Uterus (tissue), 2 donors: Measurements from ENCODE around the gene BAZ2A.

Experiments used
- POLR2A ChIP-seq, 2 donors: fragments of 450-650 bp; IDR thresholded peaks; one replicate each; pipeline ENCODE4 v1.6.1; 2016; ENCODE audit warnings: antibody characterized with exemption in 2 of 2, mild to moderate bottlenecking in 1 of 2, moderate library complexity in 1 of 2
- TF ChIP-seq, protein P1 (sequence below), 4 experiments: fragments of 200-600 bp in 2 of 4; fragments of 450-650 bp in 2 of 4; sonication (generic) in 2 of 4; IDR thresholded peaks; one replicate each; pipeline ENCODE4 v1.5.1; 2016 to 2019; ENCODE audit warnings: antibody characterized with exemption in 4 of 4, mild to moderate bottlenecking in 2 of 4, moderate library complexity in 1 of 4

DNA sequence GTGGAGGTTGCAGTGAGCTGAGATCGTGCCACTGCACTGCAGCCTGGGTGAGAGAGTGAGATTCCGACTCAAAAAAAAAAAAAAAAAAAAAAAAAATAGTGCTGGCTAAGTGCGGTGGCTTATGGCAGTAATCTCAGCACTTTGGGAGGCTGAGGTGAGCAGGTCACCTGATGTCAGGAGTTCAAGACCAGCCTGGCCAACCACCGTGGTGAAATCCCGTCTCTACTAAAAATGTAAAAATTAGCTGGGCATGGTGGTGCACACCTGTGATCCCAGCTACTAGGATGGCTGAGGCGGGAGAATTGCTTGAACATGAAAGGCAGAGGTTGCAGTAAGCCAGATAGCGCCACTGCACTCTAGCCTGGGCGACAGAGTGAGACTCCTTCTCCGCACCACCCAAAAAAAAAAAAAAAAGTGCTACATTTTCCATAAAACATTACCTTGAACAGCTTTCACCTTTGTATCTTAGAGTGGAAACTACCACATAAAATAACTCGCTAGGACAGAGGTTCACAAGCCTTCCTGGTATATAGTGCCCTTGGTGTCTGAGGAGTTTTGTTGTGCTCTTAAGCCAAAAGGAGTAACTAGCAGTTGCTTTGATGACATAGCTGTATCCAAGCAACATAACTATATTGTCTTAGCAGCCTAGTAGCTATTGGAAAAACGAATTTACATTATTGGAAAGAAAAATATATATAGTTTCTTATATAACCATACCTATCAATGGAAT is 46.9 kb upstream of the BAZ2A start:
- no peak for TF ChIP-seq POLR2A (IDR thresholded peaks at IDR 0.05)
- TF ChIP-seq, protein P1, sequence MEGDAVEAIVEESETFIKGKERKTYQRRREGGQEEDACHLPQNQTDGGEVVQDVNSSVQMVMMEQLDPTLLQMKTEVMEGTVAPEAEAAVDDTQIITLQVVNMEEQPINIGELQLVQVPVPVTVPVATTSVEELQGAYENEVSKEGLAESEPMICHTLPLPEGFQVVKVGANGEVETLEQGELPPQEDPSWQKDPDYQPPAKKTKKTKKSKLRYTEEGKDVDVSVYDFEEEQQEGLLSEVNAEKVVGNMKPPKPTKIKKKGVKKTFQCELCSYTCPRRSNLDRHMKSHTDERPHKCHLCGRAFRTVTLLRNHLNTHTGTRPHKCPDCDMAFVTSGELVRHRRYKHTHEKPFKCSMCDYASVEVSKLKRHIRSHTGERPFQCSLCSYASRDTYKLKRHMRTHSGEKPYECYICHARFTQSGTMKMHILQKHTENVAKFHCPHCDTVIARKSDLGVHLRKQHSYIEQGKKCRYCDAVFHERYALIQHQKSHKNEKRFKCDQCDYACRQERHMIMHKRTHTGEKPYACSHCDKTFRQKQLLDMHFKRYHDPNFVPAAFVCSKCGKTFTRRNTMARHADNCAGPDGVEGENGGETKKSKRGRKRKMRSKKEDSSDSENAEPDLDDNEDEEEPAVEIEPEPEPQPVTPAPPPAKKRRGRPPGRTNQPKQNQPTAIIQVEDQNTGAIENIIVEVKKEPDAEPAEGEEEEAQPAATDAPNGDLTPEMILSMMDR (IDR thresholded peaks at IDR 0.05): no peak
